NCI-H146 treated with DMSO at 0.1 percent for 48 hours (cell line): ENCODE data around the gene IL1RAPL1.

Source experiments
- DNase-seq: peaks from one replicate; lab custom pipeline; 2025; ENCODE audit not compliant: unreplicated experiment; lab: John Stamatoyannopoulos, UW

The IL1RAPL1 gene

DNA sequence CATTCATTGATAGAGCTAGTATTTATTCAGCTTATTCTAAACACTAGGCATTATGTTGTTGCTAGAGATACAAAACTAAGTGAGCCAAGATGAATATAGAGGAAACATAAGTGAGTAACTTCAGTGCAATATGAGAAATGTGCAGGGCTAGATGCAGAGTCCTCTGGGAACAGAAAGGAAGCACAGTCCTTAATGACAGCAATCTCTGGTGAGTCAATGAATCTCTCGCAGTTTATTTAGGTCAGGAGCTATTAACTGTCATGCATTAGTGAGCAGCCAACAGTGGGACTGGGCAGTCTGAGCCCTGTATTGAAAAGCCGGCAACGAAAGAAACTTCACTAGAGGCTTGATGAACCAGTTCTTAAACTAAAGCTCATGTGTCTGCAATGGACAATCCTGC, 1030.0 kb downstream of the IL1RAPL1 start:
- DNase-seq, result no peak

GRCh38 chrX:29617725-29618124, 1030.5 kb downstream of the IL1RAPL1 start:
- DNase-seq, result no peak

DNA sequence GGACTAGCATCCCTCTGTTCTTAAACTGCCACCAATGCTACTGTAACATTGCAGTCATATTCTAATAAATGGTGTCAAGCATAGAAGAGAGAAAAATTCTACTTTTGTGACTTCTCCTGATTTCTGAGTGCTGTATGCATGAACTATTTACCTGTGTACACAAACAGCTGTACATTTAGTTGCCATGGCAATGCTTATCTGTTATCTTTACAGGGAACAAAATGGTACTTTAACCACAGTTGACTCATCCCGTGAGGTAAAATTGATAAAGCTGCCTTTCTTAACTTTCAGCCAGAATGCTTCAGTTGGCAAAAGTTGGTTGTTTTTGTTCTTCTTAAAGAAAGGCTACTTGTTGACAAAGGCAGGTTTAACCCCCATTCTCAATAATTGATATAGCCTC, 1040.6 kb downstream of the IL1RAPL1 start:
- DNase-seq, result no peak

DNA sequence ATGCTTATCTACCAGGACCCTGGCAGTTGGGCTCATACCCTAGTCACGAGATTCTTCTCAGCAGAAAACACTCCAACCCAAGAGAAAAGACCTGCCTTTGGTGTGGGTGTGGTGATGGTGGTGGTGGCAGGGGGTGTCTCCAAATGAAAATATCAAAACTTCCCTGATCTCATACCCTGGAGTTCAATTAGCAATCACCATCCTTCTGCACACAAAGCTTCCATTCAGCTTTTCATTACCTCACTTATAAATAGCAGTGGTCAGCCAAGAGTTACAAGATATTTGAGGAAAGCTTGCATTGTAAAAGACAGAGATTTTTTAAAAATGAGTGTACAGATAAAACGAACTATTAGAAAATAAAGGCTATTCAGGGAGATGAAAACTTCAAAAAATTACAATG, 1047.3 kb downstream of the IL1RAPL1 start:
- DNase-seq, result no peak

GRCh38 chrX:29636331-29636730, 1049.1 kb downstream of the IL1RAPL1 start:
- no peak for DNase-seq

GRCh38 chrX:29640106-29640505, 1052.9 kb downstream of the IL1RAPL1 start:
- no peak for DNase-seq

DNA sequence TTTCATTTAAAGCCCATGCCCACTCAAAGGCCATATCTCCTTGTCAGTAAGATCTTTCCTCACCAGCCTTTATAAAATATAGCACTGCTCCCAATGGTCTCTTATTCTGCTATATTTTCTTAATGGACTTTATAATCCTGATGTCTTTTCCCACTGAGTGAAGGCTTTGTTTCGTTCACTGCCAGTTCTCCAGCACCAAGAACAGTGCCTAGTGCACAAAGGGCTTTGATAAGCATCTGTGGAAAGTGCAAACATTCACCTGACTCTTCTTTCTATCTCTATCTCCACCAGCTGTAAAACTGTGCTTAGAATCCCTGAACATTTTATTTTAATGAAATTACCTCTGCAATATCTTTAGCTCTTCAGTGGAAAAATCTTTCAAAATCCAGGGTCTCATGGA, 1054.2 kb downstream of the IL1RAPL1 start:
- no peak for DNase-seq

GRCh38 chrX:29643181-29643580, 1055.9 kb downstream of the IL1RAPL1 start:
- no peak for DNase-seq

DNA sequence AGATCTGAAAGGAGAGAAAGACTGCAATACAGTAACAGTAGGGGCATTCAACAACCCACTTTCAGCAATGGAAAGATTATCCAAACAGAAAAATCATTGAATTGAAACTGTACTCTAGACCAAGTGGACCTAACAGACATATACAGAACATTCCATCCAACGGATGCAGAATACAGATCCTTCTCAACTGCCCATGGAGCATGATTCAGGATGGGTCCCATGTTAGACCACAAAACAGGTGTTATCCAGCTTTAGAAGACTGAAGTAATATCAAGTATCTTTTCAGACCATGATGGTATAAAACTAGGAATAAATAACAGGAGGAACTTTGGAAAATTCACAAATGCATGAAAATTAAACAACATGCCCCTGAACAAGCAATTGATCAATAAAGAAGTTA, 1060.9 kb downstream of the IL1RAPL1 start:
- DNase-seq, result no peak

DNA sequence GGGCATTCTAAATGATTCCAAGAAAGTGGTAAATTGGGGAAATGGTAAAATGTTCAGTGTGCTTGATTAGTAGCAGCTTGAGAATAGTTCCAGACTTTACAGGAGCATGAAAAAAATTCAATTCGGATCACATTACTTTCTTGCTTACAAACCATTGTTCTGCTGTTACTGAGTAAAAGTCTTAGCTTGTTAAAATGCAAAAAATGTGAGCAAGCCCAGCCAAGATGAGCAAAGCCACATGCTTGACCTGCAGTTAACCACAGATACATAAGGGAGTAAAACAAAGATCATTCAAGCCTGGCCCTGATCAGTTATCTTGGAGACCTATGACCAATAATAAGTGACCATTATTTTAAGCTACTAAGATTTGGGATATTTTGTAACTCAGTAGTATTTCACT, 1065.2 kb downstream of the IL1RAPL1 start:
- DNase-seq, result no peak

GRCh38 chrX:29653721-29654120, 1066.5 kb downstream of the IL1RAPL1 start:
- DNase-seq, result no peak

DNA sequence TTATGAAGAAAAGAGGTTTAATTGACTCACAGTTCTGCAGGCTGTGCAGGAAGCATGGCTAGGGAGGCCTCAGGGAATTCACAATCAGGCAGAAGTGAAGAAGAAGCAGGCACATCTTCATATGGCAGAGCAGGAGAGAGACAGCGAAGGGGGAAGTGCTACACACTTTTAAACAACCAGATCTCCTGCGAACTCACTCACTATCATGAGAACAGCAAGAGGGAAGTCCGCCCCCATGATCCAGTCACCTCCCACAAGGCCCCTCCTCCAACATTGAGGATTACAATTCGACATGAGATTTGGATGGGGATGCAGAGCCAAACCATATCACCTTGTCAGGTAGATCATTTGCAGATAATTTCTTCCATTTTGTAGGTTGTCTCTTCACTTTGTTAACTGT, 1072.7 kb downstream of the IL1RAPL1 start:
- DNase-seq, result no peak

GRCh38 chrX:29661290-29661689, 1074.0 kb downstream of the IL1RAPL1 start:
- DNase-seq, result no peak

DNA sequence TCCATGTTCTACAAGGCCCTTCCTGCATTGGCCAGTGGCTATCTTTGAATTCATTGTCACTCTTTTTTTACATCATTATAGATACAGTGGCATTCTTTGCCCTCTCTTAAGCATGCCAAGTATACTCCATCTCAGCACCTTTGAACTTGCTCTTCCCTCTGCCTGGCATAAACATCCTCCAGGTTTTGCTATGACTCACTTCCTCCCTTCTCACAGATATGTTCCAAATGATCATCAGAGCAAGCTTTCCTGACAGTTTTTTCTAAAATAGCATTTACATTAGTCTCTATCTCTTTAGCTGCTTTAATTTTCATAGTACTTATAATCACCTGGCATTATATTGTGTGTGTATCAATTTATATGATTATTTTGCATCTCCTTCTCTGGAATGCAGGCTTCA, 1074.9 kb downstream of the IL1RAPL1 start:
- no peak for DNase-seq

GRCh38 chrX:29662759-29663503, 1075.7 kb downstream of the IL1RAPL1 start:
- DNase-seq, result no peak

- no peak for DNase-seq
Measured at GRCh38 chrX:29665532-29665931, 1078.3 kb downstream of the IL1RAPL1 start.

GRCh38 chrX:29666366-29666765, 1079.1 kb downstream of the IL1RAPL1 start:
- no peak for DNase-seq

- DNase-seq, result no peak
Measured at GRCh38 chrX:29671421-29671820, 1084.2 kb downstream of the IL1RAPL1 start.

- DNase-seq, result no peak
Measured at GRCh38 chrX:29687687-29688086, 1100.4 kb downstream of the IL1RAPL1 start.

DNA sequence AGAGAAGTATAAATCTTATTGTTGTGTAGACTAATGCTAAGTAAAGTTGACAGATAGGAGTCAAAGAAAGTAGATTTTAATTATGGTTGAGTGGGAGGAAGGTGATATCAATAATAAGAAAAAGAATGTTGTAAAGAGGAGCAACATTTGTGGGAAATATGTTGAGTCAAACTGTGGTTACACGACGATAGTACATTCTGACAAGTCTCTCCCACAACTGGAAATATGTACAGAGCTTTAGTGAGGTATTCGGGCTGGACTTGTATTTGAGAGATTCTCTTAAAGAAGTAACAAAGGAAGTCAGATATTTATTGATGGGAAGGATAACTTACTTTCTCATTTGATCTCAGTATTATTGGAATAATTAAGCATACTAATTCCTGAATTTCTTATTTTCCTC, 1102.8 kb downstream of the IL1RAPL1 start:
- no peak for DNase-seq

GRCh38 chrX:29691044-29691443, 1103.8 kb downstream of the IL1RAPL1 start:
- no peak for DNase-seq

GRCh38 chrX:29693912-29694311, 1106.7 kb downstream of the IL1RAPL1 start:
- no peak for DNase-seq

- no peak for DNase-seq
Measured at GRCh38 chrX:29699239-29699638, 1112.0 kb downstream of the IL1RAPL1 start.
